ENCODE measurements around the gene SRCIN1. TPM values are rescaled to one million over a fixed set of nuclear protein-coding genes. Genes with fewer than 3 reads are reported as not detected.

Gene SRCIN1
- total RNA-seq, 1 experiment from 2014 or later: 6.9 TPM

DNA sequence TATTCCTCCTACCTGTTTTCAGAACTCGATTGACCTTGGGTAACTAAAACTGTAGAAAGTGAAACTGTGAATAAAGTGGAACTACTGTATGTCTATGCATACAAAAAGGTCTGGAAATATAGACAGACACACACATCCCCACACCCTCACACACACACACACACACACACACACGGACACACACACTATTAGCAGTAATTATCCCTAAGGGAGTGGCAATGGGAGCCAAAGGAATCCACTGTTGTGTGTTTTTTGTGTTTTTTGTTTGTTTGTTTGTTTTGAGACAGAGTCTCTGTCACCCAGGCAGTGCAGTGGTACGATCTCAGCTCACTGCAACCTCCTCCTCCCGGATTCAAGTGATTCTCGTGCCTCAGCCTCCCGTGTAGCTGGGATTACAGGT is 26.6 kb upstream of the SRCIN1 start:
- no peak overlapping the region for H3K4me2 ChIP-seq (ENCODE audit: insufficient read depth, insufficient read length, low read length)
- TF ChIP-seq, protein P1, sequence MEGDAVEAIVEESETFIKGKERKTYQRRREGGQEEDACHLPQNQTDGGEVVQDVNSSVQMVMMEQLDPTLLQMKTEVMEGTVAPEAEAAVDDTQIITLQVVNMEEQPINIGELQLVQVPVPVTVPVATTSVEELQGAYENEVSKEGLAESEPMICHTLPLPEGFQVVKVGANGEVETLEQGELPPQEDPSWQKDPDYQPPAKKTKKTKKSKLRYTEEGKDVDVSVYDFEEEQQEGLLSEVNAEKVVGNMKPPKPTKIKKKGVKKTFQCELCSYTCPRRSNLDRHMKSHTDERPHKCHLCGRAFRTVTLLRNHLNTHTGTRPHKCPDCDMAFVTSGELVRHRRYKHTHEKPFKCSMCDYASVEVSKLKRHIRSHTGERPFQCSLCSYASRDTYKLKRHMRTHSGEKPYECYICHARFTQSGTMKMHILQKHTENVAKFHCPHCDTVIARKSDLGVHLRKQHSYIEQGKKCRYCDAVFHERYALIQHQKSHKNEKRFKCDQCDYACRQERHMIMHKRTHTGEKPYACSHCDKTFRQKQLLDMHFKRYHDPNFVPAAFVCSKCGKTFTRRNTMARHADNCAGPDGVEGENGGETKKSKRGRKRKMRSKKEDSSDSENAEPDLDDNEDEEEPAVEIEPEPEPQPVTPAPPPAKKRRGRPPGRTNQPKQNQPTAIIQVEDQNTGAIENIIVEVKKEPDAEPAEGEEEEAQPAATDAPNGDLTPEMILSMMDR (conservative IDR thresholded peaks at IDR 0.05): no peak
- no peak overlapping the region for H2BK5ac ChIP-seq (ENCODE audit: insufficient read length, low read length)
- H2AK5ac ChIP-seq (ENCODE audit: insufficient read length, low read length): no peak overlapping the region
- H3K4ac ChIP-seq (ENCODE audit: low read depth, low read length): no peak overlapping the region
- no peak overlapping the region for H2BK20ac ChIP-seq (ENCODE audit: low read depth, low read length, poor library complexity, severe bottlenecking)
- no peaks in the 10 kb centered on the region for H3K27me3 ChIP-seq (ENCODE audit: insufficient read depth, low read length)
- no CpG with 5 or more reads among the region's 6 CpGs for WGBS (ENCODE audit: extremely low coverage, insufficient read length, low lambda C conversion rate)
- H3K27ac ChIP-seq (ENCODE audit: insufficient read length, low read depth, low read length): no peak overlapping the region
- no peaks in the 10 kb centered on the region for H3K79me2 ChIP-seq (ENCODE audit: insufficient read depth, low read length)
- Mint-ChIP-seq H3K27ac (no peak overlapping the region), H3K36me3 (ENCODE audit: insufficient read depth in 1 of 3, low read depth in 3 of 3) (peaks cover 0 to 5% (median 3%) of the 10 kb centered on the region in 3 experiments; a peak in 5 of 7 replicates), H3K4me3 (no peak overlapping the region), H3K9me3 (peaks cover 7% of the 10 kb centered on the region in 2 experiments), H3K4me1 (peaks cover 10 to 14% of the 10 kb centered on the region in 2 experiments), H3K27me3 (ENCODE audit: low read depth) (no peaks in the 10 kb centered on the region; the same call in 1 of the 2 replicates)
- no peak overlapping the region for H2BK120ac ChIP-seq (ENCODE audit: low read depth, low read length, poor library complexity, severe bottlenecking)
- no peaks in the 10 kb centered on the region for H3K79me1 ChIP-seq (ENCODE audit: insufficient read depth, low read depth, low read length, poor library complexity, severe bottlenecking)
- H3K23ac ChIP-seq (ENCODE audit: insufficient read length, low read depth, low read length): no peak overlapping the region
- H3K56ac ChIP-seq (ENCODE audit: insufficient read length, low read depth, low read length): no peak overlapping the region
- no peak overlapping the region for H4K91ac ChIP-seq (ENCODE audit: insufficient read length, low read depth, low read length)
- H3K9me3 ChIP-seq (ENCODE audit: control insufficient read depth, low read depth, low read length): no peaks in the 10 kb centered on the region
- H3K4me1 ChIP-seq (ENCODE audit: insufficient read depth, low read length): no peaks in the 10 kb centered on the region
- no peaks in the 10 kb centered on the region for H4K20me1 ChIP-seq (ENCODE audit: control insufficient read depth, insufficient read depth, insufficient read length)
- no peak overlapping the region for H2BK12ac ChIP-seq (ENCODE audit: insufficient read length, low read depth, low read length)
- no peak overlapping the region for H3K18ac ChIP-seq (ENCODE audit: insufficient read length, low read depth, low read length)
- H3K23me2 ChIP-seq (ENCODE audit: insufficient read length, low read depth, low read length, poor library complexity, severe bottlenecking): no peaks in the 10 kb centered on the region
- no peak overlapping the region for H3K14ac ChIP-seq (ENCODE audit: insufficient read depth, low read length)
- H2BK15ac ChIP-seq (ENCODE audit: low read depth, low read length): no peak overlapping the region
- peak; percentile 12 for DNase-seq
- H3K9ac ChIP-seq (ENCODE audit: extremely low read depth, insufficient read length, low read length): no peak overlapping the region
- H2AFZ ChIP-seq (ENCODE audit: low read length): no peak overlapping the region
- no peak overlapping the region for H3T11ph ChIP-seq (ENCODE audit: low read length)
- no peak overlapping the region for H4K5ac ChIP-seq (ENCODE audit: insufficient read length, low read depth, low read length)
- H4K8ac ChIP-seq (replicated peaks; ENCODE audit: insufficient read length, low read depth, low read length): no peak overlapping the region

Data from H9 (cell line).